Liver (tissue), 9 donors: ENCODE results near the gene LMNB1. TPM values are rescaled to one million over a fixed set of nuclear protein-coding genes. Genes with fewer than 3 reads are reported as not detected.

Experiments used
- DNase-seq: peaks from one replicate; pipeline ENCODE4 v3.0.0-alpha.2; 2017; ENCODE audit warnings: low spot score
- H3K27ac ChIP-seq, 2 donors: one replicate each; pipeline ENCODE4 v1.7.0; 2013; ENCODE audit warnings: inconsistent platforms in 2 of 2, low read length in 2 of 2, control low read depth in 1 of 2, low read depth in 1 of 2, mild to moderate bottlenecking in 1 of 2
- H3K27me3 ChIP-seq, 4 donors: one replicate each; pipeline versions ENCODE4 v1.6.1 to v1.7.0; 2013; ENCODE audit warnings: low read length in 3 of 4, inconsistent platforms in 1 of 4, mild to moderate bottlenecking in 1 of 4, moderate library complexity in 1 of 4; ENCODE audit not compliant: control insufficient read depth in 4 of 4, insufficient read depth in 4 of 4
- H3K36me3 ChIP-seq, 4 donors: one replicate each; pipeline versions ENCODE4 v1.6.1 to v1.7.0; 2013; ENCODE audit warnings: low read length in 3 of 4, mild to moderate bottlenecking in 3 of 4, low read depth in 1 of 4, moderate library complexity in 1 of 4; ENCODE audit not compliant: control insufficient read depth in 4 of 4, insufficient read depth in 3 of 4
- H3K4me1 ChIP-seq, 4 donors: one replicate each; pipeline versions ENCODE4 v1.6.1 to v1.7.0; 2013; ENCODE audit warnings: low read length in 3 of 4, mild to moderate bottlenecking in 3 of 4, moderate library complexity in 1 of 4; ENCODE audit not compliant: control insufficient read depth in 4 of 4, insufficient read depth in 4 of 4
- H3K4me3 ChIP-seq, 3 donors: one replicate each; pipeline versions ENCODE4 v1.6.1 to v1.7.0; 2013; ENCODE audit warnings: low read length in 3 of 3, control low read depth in 1 of 3, low read depth in 1 of 3, mild to moderate bottlenecking in 1 of 3
- H3K9ac ChIP-seq, 2 donors: one replicate each; pipeline ENCODE4 v1.7.0; 2013; ENCODE audit warnings: low read length in 2 of 2, mild to moderate bottlenecking in 2 of 2, moderate library complexity in 2 of 2, control low read depth in 1 of 2, low read depth in 1 of 2
- H3K9me3 ChIP-seq, 4 donors: one replicate each; pipeline versions ENCODE4 v1.6.1 to v1.7.0; 2013; ENCODE audit warnings: low read length in 3 of 4; ENCODE audit not compliant: control insufficient read depth in 4 of 4
- ATF3 ChIP-seq: IDR thresholded peaks from 2 replicates; pipeline ENCODE4 v1.6.1; 2016; ENCODE audit warnings: antibody characterized with exemption
- EGR1 ChIP-seq, 2 donors: IDR thresholded peaks; 2 replicates each; pipeline ENCODE4 v1.6.1; 2016 to 2018; ENCODE audit warnings: antibody characterized with exemption in 2 of 2, low read depth in 2 of 2
- FOXA1 ChIP-seq: IDR thresholded peaks from 2 replicates; pipeline ENCODE4 v1.6.1; 2016; ENCODE audit warnings: antibody characterized with exemption
- FOXA2 ChIP-seq: IDR thresholded peaks from 2 replicates; pipeline ENCODE4 v1.6.1; 2016; ENCODE audit warnings: antibody characterized with exemption
- HNF4G ChIP-seq: IDR thresholded peaks from 2 replicates; pipeline ENCODE4 v1.6.1; 2016; ENCODE audit warnings: antibody characterized with exemption
- JUND ChIP-seq, 2 donors: IDR thresholded peaks; 2 replicates each; pipeline ENCODE4 v1.6.1; 2016; ENCODE audit warnings: antibody characterized with exemption in 2 of 2
- RAD21 ChIP-seq, 2 donors: IDR thresholded peaks; 2 replicates each; pipeline ENCODE4 v1.6.1; 2016; ENCODE audit warnings: antibody characterized with exemption in 2 of 2, mild to moderate bottlenecking in 2 of 2
- REST ChIP-seq: IDR thresholded peaks from 2 replicates; pipeline ENCODE4 v1.6.1; 2016; ENCODE audit warnings: antibody characterized with exemption, mild to moderate bottlenecking
- RXRA ChIP-seq, 2 donors: IDR thresholded peaks; 2 replicates each; pipeline ENCODE4 v1.6.1; 2017 to 2018; ENCODE audit warnings: antibody characterized with exemption in 2 of 2, mild to moderate bottlenecking in 1 of 2
- SP1 ChIP-seq: IDR thresholded peaks from 2 replicates; pipeline ENCODE4 v1.6.1; 2018; ENCODE audit warnings: antibody characterized with exemption, mild to moderate bottlenecking
- TAF1 ChIP-seq: conservative IDR thresholded peaks from 2 replicates; pipeline ENCODE4 v1.6.1; 2016; ENCODE audit warnings: antibody characterized with exemption, mild to moderate bottlenecking
- YY1 ChIP-seq: IDR thresholded peaks from 2 replicates; pipeline ENCODE4 v1.6.1; 2016; ENCODE audit warnings: antibody characterized with exemption, mild to moderate bottlenecking
- WGBS: extraction: QIAGEN DNeasy Blood & Tissue Kit; methylation state at CpG from one replicate; pipeline ENCODE4 v1.1.7; 2013; 5-methylcytosine and 5-hydroxymethylcytosine counted together
- polyA plus RNA-seq, 2 donors: library from polyadenylated mRNA; stranded (reverse) in 1 of 2; unstranded in 1 of 2; fragments of 200-250 nt in 1 of 2; fragments of >200 nt in 1 of 2; fragmentation: Nextera tagmentation in 1 of 2; extraction: Ambion mirVana in 1 of 2; gene quantifications; one replicate each; pipeline versions ENCODE4 v1.2.1 to v1.2.3, GENCODE V29; 2013 to 2015
- total RNA-seq, 2 donors: library from RNA; depleted of rRNA; stranded (reverse); fragments of >200 nt; gene quantifications; one replicate each; pipeline ENCODE4 v1.2.3, GENCODE V29; 2014
- TF ChIP-seq, protein P1 (sequence below): IDR thresholded peaks from 2 replicates; pipeline ENCODE4 v1.6.1; 2016; ENCODE audit warnings: antibody characterized with exemption
- TF ChIP-seq, protein P2 (sequence below): fragments of 150-350 bp; IDR thresholded peaks from 2 replicates; pipeline ENCODE4 v1.5.1; 2017; ENCODE audit warnings: improper control_type of control experiment, low read depth, low read length; ENCODE audit not compliant: missing input control
- TF ChIP-seq, protein P3 (sequence below): IDR thresholded peaks from 2 replicates; pipeline ENCODE4 v1.6.1; 2016; ENCODE audit warnings: antibody characterized with exemption
- donor health status: healthy.
- donor health status: healthy.
- donor health status: healthy.
- donor health status: healthy.
- donor health status: healthy.

LMNB1 gene
- total and polyA plus RNA-seq, 4 donors = 0.57 to 45.7 (median 5.6) TPM

DNA sequence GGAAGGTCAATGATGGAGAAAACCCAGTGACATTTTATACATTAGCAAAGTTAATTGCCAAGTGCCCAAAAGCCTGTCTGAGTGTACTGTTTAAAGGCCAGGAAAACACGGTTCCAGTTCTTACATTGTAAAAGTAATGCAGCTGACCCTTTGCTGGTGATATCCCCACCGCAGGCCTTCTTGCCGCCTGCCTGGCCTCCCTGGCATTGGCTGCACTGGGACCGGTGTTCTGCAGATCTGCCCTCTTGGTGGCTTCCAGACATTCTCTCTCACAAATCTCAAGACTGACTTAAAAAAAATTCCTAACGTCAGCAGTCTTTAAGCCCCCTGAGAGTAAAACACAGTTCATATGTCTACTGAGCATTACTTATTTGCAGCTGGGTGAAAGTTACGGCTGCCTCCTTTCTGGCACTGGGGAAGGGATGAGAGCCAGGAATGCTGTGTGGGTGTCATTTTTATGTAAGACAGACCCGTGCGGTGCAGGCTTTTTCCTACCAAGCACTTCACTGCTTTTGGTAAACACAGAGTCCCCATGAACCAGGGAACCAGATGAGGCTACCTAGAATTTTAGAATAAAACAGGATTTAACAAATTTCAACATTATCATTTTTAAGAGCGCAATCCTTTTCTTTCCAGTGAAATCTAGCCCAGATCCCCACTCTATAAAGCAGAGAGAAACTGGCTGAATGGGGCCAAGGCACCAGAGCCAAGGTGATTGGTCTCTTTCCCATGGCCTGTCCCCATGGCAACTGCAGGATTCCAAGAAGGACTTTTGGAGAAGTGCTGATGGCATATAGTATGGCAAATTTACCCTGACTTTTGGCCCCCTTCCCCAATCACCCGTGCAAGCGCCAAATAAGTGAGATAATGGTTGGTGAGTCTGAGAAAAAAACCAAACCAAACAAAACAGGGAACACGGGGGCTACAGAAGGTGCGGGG, 80.8 kb downstream of the LMNB1 start:
- H3K27me3 ChIP-seq = no peaks in the 10 kb centered on the region
- WGBS = 93% methylated on average over 13 of the region's 13 CpGs
- H3K27ac ChIP-seq = no peak overlapping the region
- no peaks in the 10 kb centered on the region for H3K36me3 ChIP-seq
- H3K4me1 ChIP-seq = no peaks in the 10 kb centered on the region
- DNase-seq = no peak
- H3K9ac ChIP-seq = no peak overlapping the region
- no peak overlapping the region for H3K4me3 ChIP-seq
- TF ChIP-seq JUND (IDR thresholded peaks at IDR 0.05) (no peak), YY1 (no peak), FOXA2 (no peak), ATF3 (no peak), EGR1 (IDR thresholded peaks at IDR 0.05; ENCODE audit: low read depth in 2 of 2) (no peak), REST (no peak), SP1 (no peak)
- TF ChIP-seq, protein P1, sequence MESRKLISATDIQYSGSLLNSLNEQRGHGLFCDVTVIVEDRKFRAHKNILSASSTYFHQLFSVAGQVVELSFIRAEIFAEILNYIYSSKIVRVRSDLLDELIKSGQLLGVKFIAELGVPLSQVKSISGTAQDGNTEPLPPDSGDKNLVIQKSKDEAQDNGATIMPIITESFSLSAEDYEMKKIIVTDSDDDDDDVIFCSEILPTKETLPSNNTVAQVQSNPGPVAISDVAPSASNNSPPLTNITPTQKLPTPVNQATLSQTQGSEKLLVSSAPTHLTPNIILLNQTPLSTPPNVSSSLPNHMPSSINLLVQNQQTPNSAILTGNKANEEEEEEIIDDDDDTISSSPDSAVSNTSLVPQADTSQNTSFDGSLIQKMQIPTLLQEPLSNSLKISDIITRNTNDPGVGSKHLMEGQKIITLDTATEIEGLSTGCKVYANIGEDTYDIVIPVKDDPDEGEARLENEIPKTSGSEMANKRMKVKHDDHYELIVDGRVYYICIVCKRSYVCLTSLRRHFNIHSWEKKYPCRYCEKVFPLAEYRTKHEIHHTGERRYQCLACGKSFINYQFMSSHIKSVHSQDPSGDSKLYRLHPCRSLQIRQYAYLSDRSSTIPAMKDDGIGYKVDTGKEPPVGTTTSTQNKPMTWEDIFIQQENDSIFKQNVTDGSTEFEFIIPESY = no peak
- H3K9me3 ChIP-seq = no peaks in the 10 kb centered on the region

DNA sequence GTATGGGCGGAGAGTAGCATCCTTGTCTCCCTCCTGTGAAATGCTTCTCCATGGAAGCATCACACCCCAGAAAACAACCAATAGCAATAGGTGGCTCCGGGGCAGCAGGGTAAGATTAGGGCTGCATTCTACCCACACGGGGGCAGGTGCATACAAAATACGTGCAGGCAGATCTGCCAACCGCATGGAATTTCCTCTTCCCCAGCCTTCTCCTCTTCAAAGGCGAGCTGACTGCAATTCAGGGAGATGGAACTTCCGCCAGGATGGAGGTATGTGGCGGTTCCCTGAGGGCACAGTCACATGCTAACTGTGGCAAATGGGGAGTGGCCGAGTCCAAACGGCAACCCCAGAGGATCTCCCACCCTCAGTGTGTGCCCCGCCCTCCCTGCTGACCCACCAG, 81.5 kb downstream of the LMNB1 start:
- no peaks in the 10 kb centered on the region for H3K36me3 ChIP-seq
- no peak overlapping the region for H3K4me3 ChIP-seq
- no peaks in the 10 kb centered on the region for H3K27me3 ChIP-seq
- H3K9me3 ChIP-seq = no peaks in the 10 kb centered on the region
- no peak for DNase-seq
- WGBS = 95% methylated on average over 11 of the region's 11 CpGs
- TF ChIP-seq, protein P2, sequence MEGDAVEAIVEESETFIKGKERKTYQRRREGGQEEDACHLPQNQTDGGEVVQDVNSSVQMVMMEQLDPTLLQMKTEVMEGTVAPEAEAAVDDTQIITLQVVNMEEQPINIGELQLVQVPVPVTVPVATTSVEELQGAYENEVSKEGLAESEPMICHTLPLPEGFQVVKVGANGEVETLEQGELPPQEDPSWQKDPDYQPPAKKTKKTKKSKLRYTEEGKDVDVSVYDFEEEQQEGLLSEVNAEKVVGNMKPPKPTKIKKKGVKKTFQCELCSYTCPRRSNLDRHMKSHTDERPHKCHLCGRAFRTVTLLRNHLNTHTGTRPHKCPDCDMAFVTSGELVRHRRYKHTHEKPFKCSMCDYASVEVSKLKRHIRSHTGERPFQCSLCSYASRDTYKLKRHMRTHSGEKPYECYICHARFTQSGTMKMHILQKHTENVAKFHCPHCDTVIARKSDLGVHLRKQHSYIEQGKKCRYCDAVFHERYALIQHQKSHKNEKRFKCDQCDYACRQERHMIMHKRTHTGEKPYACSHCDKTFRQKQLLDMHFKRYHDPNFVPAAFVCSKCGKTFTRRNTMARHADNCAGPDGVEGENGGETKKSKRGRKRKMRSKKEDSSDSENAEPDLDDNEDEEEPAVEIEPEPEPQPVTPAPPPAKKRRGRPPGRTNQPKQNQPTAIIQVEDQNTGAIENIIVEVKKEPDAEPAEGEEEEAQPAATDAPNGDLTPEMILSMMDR = no peak
- TF ChIP-seq, protein P3, sequence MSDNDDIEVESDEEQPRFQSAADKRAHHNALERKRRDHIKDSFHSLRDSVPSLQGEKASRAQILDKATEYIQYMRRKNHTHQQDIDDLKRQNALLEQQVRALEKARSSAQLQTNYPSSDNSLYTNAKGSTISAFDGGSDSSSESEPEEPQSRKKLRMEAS = no peak
- TF ChIP-seq TAF1 = no peak
- TF ChIP-seq, protein P1 = no peak
- TF ChIP-seq RXRA (IDR thresholded peaks at IDR 0.05) = no peak
- TF ChIP-seq YY1 = no peak
- TF ChIP-seq RAD21 (IDR thresholded peaks at IDR 0.05) = no peak
- no peak for TF ChIP-seq FOXA1
- TF ChIP-seq SP1 = no peak
- TF ChIP-seq EGR1 (IDR thresholded peaks at IDR 0.05; ENCODE audit: low read depth in 2 of 2) = no peak
- no peak for TF ChIP-seq HNF4G
- no peak for TF ChIP-seq ATF3
- no peak for TF ChIP-seq FOXA2
- no peak overlapping the region for H3K9ac ChIP-seq
- H3K4me1 ChIP-seq = no peaks in the 10 kb centered on the region
- no peak overlapping the region for H3K27ac ChIP-seq
